ENCODE measurements around the gene CMSS1.

- TF ChIP-seq, protein P1, sequence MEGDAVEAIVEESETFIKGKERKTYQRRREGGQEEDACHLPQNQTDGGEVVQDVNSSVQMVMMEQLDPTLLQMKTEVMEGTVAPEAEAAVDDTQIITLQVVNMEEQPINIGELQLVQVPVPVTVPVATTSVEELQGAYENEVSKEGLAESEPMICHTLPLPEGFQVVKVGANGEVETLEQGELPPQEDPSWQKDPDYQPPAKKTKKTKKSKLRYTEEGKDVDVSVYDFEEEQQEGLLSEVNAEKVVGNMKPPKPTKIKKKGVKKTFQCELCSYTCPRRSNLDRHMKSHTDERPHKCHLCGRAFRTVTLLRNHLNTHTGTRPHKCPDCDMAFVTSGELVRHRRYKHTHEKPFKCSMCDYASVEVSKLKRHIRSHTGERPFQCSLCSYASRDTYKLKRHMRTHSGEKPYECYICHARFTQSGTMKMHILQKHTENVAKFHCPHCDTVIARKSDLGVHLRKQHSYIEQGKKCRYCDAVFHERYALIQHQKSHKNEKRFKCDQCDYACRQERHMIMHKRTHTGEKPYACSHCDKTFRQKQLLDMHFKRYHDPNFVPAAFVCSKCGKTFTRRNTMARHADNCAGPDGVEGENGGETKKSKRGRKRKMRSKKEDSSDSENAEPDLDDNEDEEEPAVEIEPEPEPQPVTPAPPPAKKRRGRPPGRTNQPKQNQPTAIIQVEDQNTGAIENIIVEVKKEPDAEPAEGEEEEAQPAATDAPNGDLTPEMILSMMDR (IDR thresholded peaks at IDR 0.05; ENCODE audit: low read length), result no peak
- TF ChIP-seq EZH2 (IDR thresholded peaks at IDR 0.05; ENCODE audit: borderline replicate concordance, low read length), result no peak
Observed at GRCh38 chr3:100023150-100023549, 205.5 kb downstream of the CMSS1 start.

Measured in OCI-LY1 (cell line).